Stimulated activated CD4-positive, alpha-beta T cell treated with anti-CD3 and anti-CD28 coated beads, Interleukin-4, amount 100 ng/mL, for 1 hour (primary cell): ENCODE results near the gene BOD1L1.

Experiments used
- DNase-seq: peaks from one replicate; pipeline ENCODE4 v3.0.0-alpha.2; 2020

The BOD1L1 gene

GRCh38 chr4:13553081-13553480 lies 74.4 kb downstream of the BOD1L1 start:
- no peak for DNase-seq

- DNase-seq = peak; percentile 89
Measured at GRCh38 chr4:13548984-13549546, 78.5 kb downstream of the BOD1L1 start.

- DNase-seq = no peak
Measured at GRCh38 chr4:13548059-13548983, 79.2 kb downstream of the BOD1L1 start.

GRCh38 chr4:13547485-13548041 lies 80.0 kb downstream of the BOD1L1 start:
- DNase-seq = peak; percentile 43

GRCh38 chr4:13546941-13547484 lies 80.5 kb downstream of the BOD1L1 start:
- no peak for DNase-seq

GRCh38 chr4:13546142-13546940 lies 81.2 kb downstream of the BOD1L1 start:
- no peak for DNase-seq

DNA sequence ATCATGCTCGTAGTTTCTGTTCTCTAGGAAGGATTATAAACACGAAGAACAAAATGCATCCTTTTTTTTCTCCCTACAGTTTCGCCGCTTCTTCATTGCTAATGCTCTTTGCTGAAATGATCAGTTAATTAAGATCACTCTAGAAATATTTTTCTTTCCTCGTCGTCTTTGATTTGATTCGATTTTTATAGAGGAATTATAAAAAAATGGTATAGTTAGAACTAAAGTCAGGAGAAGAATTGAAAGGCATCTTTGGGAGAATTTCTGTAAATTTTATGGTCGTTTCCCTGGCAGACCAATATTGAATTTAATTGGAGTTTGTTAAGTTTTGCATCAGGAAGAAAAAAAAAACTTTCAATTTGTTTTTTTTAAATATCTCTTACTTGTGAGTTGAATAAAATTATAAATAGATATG lies 82.1 kb downstream of the BOD1L1 start:
- DNase-seq = no peak

GRCh38 chr4:13544606-13545393 lies 82.7 kb downstream of the BOD1L1 start:
- peak; percentile 48 for DNase-seq

DNA sequence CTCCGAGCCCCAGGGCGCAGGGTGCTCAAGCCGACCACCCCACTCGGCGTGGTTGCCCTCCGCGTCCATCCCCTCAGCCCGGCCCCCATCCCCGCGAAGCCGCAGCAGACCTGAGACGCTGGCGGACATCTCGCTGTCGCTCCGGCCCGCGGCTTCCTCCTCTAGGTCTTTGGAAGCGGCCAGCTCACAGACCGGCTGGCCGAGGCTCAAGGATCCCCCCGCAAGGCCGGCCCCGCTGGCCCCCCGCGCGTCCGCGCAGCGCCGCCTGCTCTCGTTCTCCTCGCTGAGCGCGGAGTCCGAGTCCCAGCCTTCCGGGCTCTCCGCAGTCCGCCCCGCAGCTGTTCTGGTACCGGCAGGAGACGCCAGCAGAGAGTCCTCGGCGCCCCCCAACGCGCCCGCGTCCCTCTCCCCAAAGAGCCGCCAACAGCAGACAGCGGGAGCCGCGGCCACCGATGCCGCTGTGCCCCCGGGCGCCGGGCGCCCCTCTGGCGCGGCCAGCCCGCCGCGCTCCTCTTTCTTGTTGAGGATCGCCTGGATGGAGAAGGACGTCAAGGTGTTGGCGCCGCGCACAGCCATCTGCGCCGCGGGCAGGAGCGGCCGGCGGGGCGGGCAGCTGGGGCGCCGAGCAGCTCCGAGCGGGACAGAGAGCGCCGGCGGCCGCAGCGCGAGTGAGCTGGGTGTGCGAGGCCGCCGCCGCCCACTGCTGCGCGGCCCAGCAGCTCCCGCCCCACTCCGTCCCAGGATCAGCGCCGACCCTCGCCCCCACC lies 83.5 kb downstream of the BOD1L1 start, which contains the start of gene NKX3-2:
TSS of gene NKX3-2 (minus strand) at position 670 of the 767 bp plus-strand sequence. CDS start at position 576, 94 bp downstream.
- no peak for DNase-seq

DNA sequence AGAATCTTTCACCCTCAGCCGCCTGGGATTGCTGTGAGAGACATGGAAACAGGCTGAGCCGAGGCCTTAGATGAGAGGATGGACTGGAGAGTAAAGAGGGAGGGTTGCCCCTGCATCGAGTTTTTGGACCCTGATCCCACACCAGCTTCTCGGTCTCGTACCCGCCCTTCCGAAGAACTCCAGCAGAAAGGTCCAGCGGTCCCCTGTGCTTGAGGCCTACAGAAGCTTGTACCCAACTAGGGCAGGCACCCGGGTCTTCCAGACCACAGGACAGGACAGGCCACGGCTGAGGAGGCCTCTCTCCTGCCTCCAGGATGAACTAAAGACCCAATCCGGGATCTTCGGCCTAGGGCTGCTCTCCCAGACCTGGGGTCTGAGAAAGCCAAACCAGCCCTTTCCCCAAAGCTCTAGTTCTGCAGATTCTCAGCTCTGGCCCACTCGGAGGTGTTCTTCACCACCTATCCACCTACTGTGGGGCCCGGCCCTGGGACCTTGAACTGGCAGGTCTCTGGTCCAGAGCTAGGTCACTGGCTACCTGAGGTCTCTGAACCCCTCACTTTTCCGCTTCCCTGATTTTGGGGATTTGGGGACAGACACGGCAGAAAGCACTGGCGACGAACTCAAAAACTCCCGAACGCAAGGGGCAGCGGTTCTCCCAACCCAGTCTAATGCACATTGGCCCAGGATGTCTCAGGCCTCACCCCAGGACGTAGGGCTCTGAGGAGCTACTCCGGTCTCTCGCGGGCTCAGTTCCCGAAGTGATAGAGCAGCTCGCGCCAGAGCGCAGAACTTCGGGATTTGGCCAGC lies 84.3 kb downstream of the BOD1L1 start:
- no peak for DNase-seq

DNA sequence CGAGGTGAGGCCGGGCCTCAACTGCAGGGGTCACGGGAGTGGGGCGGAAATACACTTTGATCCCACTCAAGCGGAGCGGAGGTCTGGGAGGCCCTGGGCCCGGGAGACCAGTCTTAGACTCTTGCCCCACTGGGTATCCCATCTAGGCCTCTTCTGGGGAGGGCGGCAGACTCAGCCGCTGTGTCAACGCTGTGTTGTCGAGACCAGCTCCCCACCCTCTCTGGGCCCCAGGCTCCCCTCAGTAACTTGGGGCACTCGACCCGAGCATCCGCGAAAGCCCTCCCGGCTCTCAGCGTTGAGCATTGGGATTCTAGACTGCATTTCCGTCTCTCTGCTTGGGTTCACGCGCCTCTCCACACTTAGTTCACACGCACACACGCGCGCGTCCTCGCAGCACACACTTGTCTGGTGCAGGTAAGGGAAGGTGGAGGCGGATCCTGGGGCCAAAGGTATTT lies 84.9 kb downstream of the BOD1L1 start:
- no peak for DNase-seq

DNA sequence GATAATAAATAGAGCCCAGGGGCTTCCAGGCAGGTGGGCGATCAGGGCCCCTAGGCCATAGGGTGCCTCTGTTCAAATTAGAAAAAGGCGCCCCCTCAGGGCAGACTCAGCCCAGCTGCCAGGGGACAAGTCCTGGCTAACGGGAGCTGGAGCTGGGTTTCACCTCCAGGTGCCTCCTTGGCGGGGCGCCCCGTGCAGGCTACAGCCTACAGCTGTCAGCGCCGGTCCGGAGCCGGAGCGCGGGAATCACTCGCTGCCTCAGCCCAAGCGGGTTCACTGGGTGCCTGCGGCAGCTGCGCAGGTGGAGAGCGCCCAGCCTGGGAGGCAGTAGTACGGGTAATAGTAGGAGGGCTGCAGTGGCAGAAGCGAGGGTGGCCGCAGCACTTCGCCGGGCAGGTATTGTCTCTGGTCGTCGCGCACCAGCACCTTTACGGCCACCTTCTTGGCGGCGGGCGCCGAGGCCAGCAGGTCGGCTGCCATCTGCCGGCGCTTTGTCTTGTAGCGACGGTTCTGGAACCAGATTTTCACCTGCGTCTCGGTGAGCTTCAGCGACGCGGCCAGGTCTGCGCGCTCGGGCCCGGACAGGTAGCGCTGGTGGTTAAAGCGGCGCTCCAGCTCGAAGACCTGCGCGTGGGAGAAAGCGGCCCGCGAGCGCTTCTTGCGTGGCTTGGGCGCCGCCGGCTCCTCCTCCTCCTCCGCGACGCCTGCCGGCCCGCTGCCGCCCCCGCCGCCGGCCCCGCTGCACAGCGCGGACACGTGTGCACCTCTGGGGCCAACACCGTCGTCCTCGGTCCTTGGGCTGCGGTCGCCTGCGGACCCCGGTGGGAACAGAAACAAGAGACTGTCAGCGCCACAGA lies 85.6 kb downstream of the BOD1L1 start:
- peak; percentile 51 for DNase-seq

DNA sequence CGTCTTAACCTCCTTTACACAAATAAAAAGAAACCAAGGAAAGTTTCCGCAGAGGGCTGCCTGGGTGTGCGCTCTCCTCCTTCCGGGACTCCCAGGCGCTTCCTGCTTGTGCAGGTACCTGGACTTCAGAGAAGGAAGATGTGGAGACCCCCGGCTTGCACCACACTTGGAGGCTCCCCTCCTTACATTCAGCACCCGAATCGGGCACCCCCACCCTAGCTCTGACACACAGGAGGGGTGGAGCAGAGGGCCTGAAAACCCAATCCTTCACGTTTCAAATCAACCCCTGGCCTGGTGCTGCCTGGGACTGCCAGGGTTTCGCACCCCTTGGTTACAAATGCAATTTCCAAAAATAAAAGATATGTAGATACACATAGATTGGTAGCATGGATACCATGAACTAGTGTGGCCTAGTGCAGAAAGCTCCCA lies 86.3 kb downstream of the BOD1L1 start:
- DNase-seq = no peak

DNA sequence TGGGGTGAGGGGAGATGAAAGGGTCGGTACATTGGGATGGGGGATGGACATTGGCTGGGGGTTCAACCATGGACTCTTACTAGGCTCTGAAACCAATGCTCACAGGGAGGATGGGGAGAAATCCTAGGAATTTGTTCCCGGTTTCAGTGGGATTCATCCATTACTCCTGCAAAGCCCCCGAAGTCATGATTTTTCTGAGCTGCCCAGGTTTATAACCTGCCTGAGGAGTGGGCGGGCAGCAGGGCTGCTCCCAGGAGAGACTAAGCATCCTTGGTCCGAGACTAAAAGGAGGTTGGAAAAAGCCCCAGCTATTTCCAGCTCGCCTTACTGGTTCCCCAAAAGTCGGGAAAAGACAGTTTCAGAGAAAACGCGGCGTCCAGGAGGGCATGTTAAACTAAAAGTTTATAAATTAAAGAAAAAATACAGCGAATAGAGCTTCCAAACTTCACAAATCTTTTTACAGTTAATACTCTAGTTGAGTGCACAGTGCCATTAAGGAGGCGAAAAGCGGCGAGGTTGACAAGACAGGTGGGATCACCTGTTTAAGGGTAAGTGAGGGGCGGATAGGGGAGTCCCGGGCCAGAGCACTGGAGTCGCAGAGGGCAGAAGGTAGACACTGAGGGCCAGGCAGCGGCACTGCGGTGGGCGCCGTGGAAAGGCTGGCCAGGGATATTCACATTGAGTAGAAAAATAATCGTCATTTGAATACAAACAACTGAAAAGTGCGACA lies 86.9 kb downstream of the BOD1L1 start:
- no peak for DNase-seq

DNA sequence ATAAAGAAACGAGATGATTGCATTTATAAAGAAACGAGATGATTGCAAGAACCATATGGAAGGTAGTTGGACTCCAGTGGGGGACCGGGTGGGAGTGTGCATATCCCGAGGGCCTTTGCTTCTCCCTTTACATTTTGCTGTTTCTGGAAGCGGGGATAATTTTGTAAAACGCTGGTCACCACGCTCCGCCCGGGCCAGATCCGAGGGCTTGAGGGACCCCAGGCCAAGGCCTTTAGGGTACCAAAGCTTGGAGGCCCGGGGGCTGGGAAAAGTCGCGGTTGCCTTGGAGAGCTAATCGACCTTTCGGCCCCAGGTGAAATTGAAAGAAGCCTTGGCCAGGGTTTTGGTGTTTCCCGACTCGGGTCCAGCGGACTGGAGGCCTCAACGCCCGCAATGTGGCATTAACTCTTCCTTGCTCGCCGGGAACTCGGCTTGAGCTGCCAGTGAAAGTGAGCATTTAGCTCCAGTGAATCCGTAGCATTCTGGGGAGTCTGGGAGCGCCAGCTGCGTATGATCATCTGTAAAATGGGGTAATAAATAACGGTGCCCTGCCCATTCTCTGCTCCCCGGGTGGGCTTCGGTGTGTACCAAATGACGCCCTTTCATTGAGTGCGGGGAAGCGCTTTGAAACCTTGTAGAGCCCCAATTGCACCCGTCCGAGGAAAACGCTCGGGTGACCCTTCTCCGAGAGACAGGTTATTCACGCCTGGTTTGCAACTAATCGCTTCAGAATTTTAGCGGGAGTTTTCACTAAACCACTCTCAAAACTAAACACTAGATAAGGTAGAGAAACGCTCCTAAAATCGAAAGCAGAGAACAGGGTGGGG lies 87.7 kb downstream of the BOD1L1 start:
- no peak for DNase-seq

DNA sequence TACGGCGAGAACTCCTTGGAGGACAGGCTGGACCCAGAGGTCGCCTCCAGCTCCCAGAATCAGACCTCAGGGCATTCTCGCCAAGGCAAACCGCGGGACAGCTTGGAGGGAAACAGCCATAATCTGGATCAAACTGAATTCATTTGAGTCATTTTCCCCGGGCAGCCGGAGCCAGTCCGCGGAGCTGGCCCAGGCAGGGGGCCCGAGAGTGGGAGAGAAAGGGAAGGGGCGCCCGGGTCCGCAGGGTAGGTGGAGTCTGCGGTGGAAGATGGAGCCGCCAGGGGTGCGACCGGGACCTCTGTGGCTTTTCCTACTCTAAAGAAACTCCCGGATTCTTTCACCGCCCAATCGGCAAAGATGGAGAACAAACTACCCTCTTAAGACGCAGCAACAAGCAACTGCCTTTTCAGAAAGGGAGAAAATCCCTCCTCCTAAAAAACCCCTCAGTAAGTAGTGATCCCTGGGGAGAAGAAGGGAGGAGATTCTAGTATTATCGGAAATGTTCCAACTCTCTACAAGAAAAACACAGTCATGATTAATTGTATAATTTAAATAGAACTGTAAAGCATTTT lies 88.4 kb downstream of the BOD1L1 start:
- no peak for DNase-seq

- no peak for DNase-seq
Measured at GRCh38 chr4:13538427-13538973, 89.0 kb downstream of the BOD1L1 start.
